K562 (cell line): Measurements from ENCODE around the gene TMEM95. TPM values are rescaled to one million over a fixed set of nuclear protein-coding genes. Genes with fewer than 3 reads are reported as not detected.

Source experiments
- ATF3 ChIP-seq, 2 experiments: fragments of 450-650 bp in 1 of 2; sonication (generic) in 1 of 2; formaldehyde crosslinking in 1 of 2; IDR thresholded peaks in 1 of 2; conservative IDR thresholded peaks in 1 of 2; 2 replicates each; pipeline versions ENCODE4 v1.6.1 to v1.8.1; 2016 to 2023; ENCODE audit warnings: mild to moderate bottlenecking in 2 of 2, moderate library complexity in 2 of 2, inconsistent platforms in 1 of 2, missing genetic modification reagents in 1 of 2
- CBFA2T2 ChIP-seq: fragments of 450-650 bp; conservative IDR thresholded peaks from 2 replicates; pipeline ENCODE4 v1.6.1; 2017; ENCODE audit warnings: mild to moderate bottlenecking
- CC2D1A ChIP-seq: fragments of 450-650 bp; IDR thresholded peaks from 2 replicates; pipeline ENCODE4 v1.6.1; 2017; ENCODE audit warnings: mild to moderate bottlenecking
- CEBPZ ChIP-seq: fragments of 150-350 bp; IDR thresholded peaks from 2 replicates; pipeline ENCODE4 v1.6.1; 2014; ENCODE audit warnings: low read depth, mild to moderate bottlenecking, low read length, borderline replicate concordance
- CREB3L1 ChIP-seq: fragments of 450-650 bp; IDR thresholded peaks from 2 replicates; pipeline ENCODE4 v1.6.1; 2014; ENCODE audit warnings: low read depth, mild to moderate bottlenecking, moderate library complexity, borderline replicate concordance
- HLTF ChIP-seq: fragments of 450-650 bp; IDR thresholded peaks from 2 replicates; pipeline ENCODE4 v1.6.1; 2016
- MTA3 ChIP-seq: fragments of 450-650 bp; formaldehyde crosslinking; IDR thresholded peaks from 2 replicates; pipeline ENCODE4 v1.6.1; 2017; ENCODE audit warnings: mild to moderate bottlenecking, borderline replicate concordance
- NKRF ChIP-seq: fragments of 450-650 bp; IDR thresholded peaks from 2 replicates; pipeline ENCODE4 v1.6.1; 2016; ENCODE audit warnings: borderline replicate concordance
- PCBP2 ChIP-seq: fragments of 200-400 bp; formaldehyde crosslinking; IDR thresholded peaks from 2 replicates; pipeline ENCODE4 v1.6.1; 2018; ENCODE audit warnings: low read length, low read depth, mild to moderate bottlenecking, moderate library complexity; ENCODE audit not compliant: poor library complexity, severe bottlenecking
- POLR2A ChIP-seq: fragments of 450-650 bp; conservative IDR thresholded peaks from 2 replicates; pipeline ENCODE4 v1.6.1; 2016
- POLR2AphosphoS5 ChIP-seq: IDR thresholded peaks from 2 replicates; pipeline ENCODE4 v1.6.1; 2011; ENCODE audit warnings: mild to moderate bottlenecking, low read depth, low read length, moderate library complexity; ENCODE audit not compliant: control insufficient read depth, insufficient read depth
- POLR2B ChIP-seq: fragments of 450-650 bp; IDR thresholded peaks from 2 replicates; pipeline ENCODE4 v1.6.1; 2018; ENCODE audit warnings: low read depth; ENCODE audit not compliant: partially characterized antibody
- RBM25 ChIP-seq: fragments of 200-400 bp; formaldehyde crosslinking; IDR thresholded peaks from 2 replicates; pipeline ENCODE4 v1.6.1; 2018; ENCODE audit warnings: low read length, low read depth, moderate library complexity; ENCODE audit not compliant: severe bottlenecking
- SRF ChIP-seq, 2 experiments: fragments of 250-450, 450-650 bp in 1 of 2; sonication (Bioruptor Pico) in 1 of 2; sonication (generic) in 1 of 2; formaldehyde crosslinking; IDR thresholded peaks; 2 replicates each; pipeline versions ENCODE4 v1.5.0 to v1.5.1; 2020 to 2022; ENCODE audit warnings: mild to moderate bottlenecking in 1 of 2, missing genetic modification reagents in 1 of 2
- STAT5B ChIP-seq: fragments of 250-450 bp; sonication (Bioruptor Pico); IDR thresholded peaks from 2 replicates; pipeline ENCODE4 v1.8.0; 2021; ENCODE audit warnings: mild to moderate bottlenecking, inconsistent platforms
- ZFPM2 ChIP-seq: fragments of 250-450 bp; sonication (Bioruptor Pico); IDR thresholded peaks from 2 replicates; pipeline ENCODE4 v1.5.1; 2022; ENCODE audit warnings: mild to moderate bottlenecking
- ZNF696 ChIP-seq: fragments of 250-450 bp; sonication (Bioruptor Pico); conservative IDR thresholded peaks from 2 replicates; pipeline ENCODE4 v1.4.0; 2020; ENCODE audit warnings: mild to moderate bottlenecking, moderate library complexity
- polyA plus RNA-seq, 8 experiments: library from polyadenylated mRNA; depleted of rRNA in 4 of 8; stranded (reverse) in 5 of 8; unstranded in 3 of 8; fragments of >200 nt; fragmentation: Nextera tagmentation in 2 of 8; fragmentation: Illumina TruSeq in 1 of 8; extraction: Ambion mirVana in 2 of 8; extraction: Trizol in 1 of 8; gene quantifications; 2 replicates each; pipeline versions ENCODE4 v1.2.1 to v1.2.3, GENCODE V29; 2011 to 2014; ENCODE audit warnings: inconsistent platforms in 1 of 8, missing spikeins in 1 of 8
- total RNA-seq, 7 experiments: library from RNA; depleted of rRNA in 6 of 7; stranded (reverse); fragments of >200 nt in 6 of 7; fragmentation: Illumina TruSeq in 2 of 7; extraction: Trizol in 2 of 7; gene quantifications; 2 replicates each; pipeline versions ENCODE4 v1.2.1 to v1.2.3, GENCODE V29; 2011 to 2021; ENCODE audit warnings: low replicate concordance in 1 of 7

Gene TMEM95
- total and polyA plus RNA-seq, 9 of the 15 experiments (the other 6 are each of a cell fraction or from before 2014, with no cell fraction given) = not detected

GRCh38 chr17:7403977-7404736 is 49.2 kb downstream of the TMEM95 start, which contains the start of gene TMEM256 (continued):
- TF ChIP-seq PCBP2 (no peak), HLTF (no peak), ZNF696 (CRISPR knock-in tag) (no peak), CBFA2T2 (no peak), CC2D1A (peak; percentile 81; the same call in 1 of the 2 replicates), STAT5B (CRISPR knock-in tag) (no peak), MTA3 (0 out of 2 replicates have a peak, but pooled peaks have one; percentile 48), POLR2A (peak; percentile 86), NKRF (peak; percentile 72; the same call in 1 of the 2 replicates), CREB3L1 (no peak), SRF (CRISPR knock-in tag; IDR thresholded peaks at IDR 0.05) (peak in 1 of 2 experiments; percentile 27; a peak in 1 of 4 replicates), POLR2B (peak; percentile 73), CEBPZ (no peak), RBM25 (peak; percentile 57), ZFPM2 (CRISPR knock-in tag) (no peak), ATF3 (IDR thresholded peaks at IDR 0.05) (no peak), ATF3 (CRISPR knock-in tag; conservative IDR thresholded peaks at IDR 0.05) (no peak), POLR2AphosphoS5 (peak; percentile 49; the same call in 1 of the 2 replicates)
